HG03460 (cell line): ENCODE data around the gene PPP2R2B.

ENCODE experiments used
- ATAC-seq: cut with Tn5 transposase; IDR thresholded peaks from one replicate; pipeline ENCODE4 v1.9.1; 2021; ENCODE audit not compliant: unreplicated experiment

The PPP2R2B gene

GRCh38 chr5:146828385-146828784, 50.2 kb downstream of the PPP2R2B start:
- no peak for ATAC-seq

GRCh38 chr5:146827901-146828300, 50.7 kb downstream of the PPP2R2B start:
- no peak for ATAC-seq

GRCh38 chr5:146825033-146825432, 53.5 kb downstream of the PPP2R2B start:
- no peak for ATAC-seq

- ATAC-seq, result no peak
Observed at GRCh38 chr5:146821732-146822131, 56.8 kb downstream of the PPP2R2B start.

GRCh38 chr5:146820987-146821386, 57.6 kb downstream of the PPP2R2B start:
- ATAC-seq, result no peak

- no peak for ATAC-seq
Observed at GRCh38 chr5:146818822-146819221, 59.7 kb downstream of the PPP2R2B start.

GRCh38 chr5:146817973-146818372, 60.6 kb downstream of the PPP2R2B start:
- no peak for ATAC-seq

GRCh38 chr5:146816775-146817387, 61.7 kb downstream of the PPP2R2B start:
- no peak for ATAC-seq

- no peak for ATAC-seq
Observed at GRCh38 chr5:146815411-146815810, 63.1 kb downstream of the PPP2R2B start.

GRCh38 chr5:146813346-146814157, 65.0 kb downstream of the PPP2R2B start:
- ATAC-seq, result no peak

- ATAC-seq, result no peak
Observed at GRCh38 chr5:146805081-146805480, 73.5 kb downstream of the PPP2R2B start.

GRCh38 chr5:146802945-146803522, 75.5 kb downstream of the PPP2R2B start:
- no peak for ATAC-seq

GRCh38 chr5:146799671-146800070, 78.9 kb downstream of the PPP2R2B start:
- ATAC-seq, result no peak

- no peak for ATAC-seq
Observed at GRCh38 chr5:146799231-146799630, 79.3 kb downstream of the PPP2R2B start.

- no peak for ATAC-seq
Observed at GRCh38 chr5:146797658-146798057, 80.9 kb downstream of the PPP2R2B start.

GRCh38 chr5:146796911-146797310, 81.6 kb downstream of the PPP2R2B start:
- no peak for ATAC-seq

- ATAC-seq, result no peak
Observed at GRCh38 chr5:146796144-146796543, 82.4 kb downstream of the PPP2R2B start.

- ATAC-seq, result no peak
Observed at GRCh38 chr5:146794326-146795029, 84.1 kb downstream of the PPP2R2B start.

GRCh38 chr5:146793709-146794108, 84.8 kb downstream of the PPP2R2B start:
- ATAC-seq, result no peak

GRCh38 chr5:146791471-146791870, 87.1 kb downstream of the PPP2R2B start:
- ATAC-seq, result no peak
